NCI-H128 (cell line): ENCODE measurements around the gene OSBPL1A.

Source experiments
- DNase-seq: peaks from one replicate; lab custom pipeline; 2025; ENCODE audit not compliant: unreplicated experiment; lab: John Stamatoyannopoulos, UW

OSBPL1A gene

DNA sequence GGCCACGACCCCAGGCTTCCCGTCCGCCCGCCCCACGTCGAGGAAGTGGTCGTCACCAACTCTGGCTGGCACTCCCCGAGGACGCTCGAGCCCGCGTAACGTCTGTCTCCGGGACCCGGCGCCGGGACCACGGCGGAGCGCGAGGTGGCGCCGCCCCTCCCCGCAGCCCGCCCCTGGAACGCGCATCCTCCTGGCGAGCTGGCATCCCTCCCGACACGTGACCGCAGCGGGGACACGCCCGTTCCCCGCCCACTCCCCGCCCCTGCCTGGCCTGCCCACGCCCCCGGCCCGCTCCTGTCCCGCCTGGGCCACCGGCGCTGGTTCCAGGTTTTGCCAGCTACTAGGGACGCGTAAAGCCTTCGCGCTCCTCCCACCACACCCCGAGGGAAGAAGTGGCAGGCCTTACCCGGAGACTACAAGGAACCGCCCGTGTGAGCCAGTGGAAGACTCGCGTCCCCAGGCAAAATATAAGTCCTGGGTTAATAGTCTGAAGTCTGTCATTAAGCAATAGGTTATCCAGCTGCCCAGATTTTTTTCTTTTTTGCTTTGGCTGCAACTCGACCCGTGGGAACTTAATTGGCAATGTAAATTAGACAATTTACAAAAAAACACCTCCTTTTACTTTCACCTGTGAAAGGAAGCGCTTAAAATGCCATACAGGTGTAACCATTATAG lies at the start of gene OSBPL1A:
OSBPL1A (minus strand) TSS at position 131 of the 675 bp plus-strand sequence. CDS start 20,291 bp downstream, outside the sequence.
- DNase-seq = peak; percentile 94

DNA sequence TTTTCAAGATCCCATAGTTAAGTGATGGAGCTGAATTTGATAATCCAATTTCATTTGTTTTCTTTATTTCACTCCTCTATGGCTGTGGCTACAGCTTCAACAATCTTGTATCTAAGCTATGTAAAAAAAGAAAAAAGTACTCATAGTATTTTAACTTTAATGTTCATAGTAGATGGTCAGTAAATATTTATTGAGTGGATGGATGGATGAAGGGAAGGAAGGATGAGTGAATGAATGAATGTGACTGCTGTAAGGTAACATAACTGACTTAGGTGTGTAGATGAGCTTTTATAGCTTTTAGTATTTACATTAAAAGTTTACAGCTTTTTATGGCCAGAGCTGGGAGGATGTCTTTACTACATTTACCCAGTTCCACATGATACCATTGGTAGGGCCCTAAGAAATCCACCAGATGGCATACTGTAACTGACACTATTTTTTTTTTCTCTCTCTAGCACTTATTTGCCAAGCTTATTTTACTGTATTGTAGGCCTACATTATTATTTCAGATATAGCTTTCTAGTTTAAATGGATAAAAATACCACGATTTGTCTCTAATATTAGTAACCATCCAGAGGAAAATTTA lies 49.4 kb upstream of the OSBPL1A start:
- DNase-seq = no peak

DNA sequence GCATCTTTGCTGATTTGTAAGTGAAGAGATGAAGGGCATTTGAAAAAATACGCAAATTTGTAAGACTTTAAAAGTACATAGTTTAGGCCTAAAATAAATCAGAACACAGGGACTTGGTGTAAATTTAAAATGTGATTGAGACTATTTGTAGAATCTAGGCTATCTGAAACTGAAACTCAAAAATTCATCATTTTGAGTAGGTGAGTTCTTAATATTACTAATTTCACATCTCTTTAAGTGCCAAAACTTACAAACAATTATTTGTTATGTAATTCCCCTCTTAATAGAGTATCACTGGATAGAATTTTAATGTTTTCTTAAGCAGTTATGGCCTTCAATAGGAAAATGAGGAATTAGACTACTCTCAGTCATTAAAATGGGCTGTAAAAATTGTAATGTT lies 48.8 kb upstream of the OSBPL1A start:
- no peak for DNase-seq

DNA sequence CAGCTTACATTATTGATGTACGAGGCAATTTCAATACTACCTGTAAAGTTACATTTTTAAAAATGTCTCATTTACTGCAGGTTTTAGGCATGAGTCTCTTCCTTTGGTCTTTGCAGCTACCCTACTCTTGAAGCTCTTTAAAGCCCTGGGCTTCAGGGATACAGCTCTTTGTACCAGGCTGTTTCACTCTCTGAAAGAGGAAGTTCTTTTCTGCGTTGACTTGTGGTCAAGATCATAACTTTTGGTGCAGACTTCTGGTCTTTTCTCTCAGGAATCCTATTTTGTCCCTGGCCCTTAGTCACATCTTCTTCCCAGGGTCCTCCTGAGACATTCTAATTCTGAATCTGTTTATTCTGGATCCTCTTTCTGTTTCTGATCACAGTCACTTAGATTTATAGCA lies 46.2 kb upstream of the OSBPL1A start:
- DNase-seq = no peak

DNA sequence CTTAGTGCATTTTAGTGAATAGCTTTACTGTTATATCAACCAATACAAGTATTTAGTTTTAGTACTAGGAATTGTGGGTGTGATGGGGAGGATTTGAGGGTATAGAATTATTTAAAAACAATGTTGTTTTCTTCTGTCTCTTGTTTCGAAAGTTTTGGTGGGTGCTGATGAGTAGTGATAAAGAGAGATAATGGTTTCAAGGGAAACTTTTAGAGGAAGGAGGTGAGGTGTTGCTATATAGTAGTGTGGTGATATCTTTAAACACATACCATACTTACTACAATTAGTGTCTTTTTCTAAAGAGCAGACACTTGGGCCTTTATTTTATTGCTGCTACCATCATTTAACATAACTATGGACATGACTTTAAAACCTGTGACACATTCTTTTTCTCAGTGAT lies 39.3 kb upstream of the OSBPL1A start:
- DNase-seq = no peak

DNA sequence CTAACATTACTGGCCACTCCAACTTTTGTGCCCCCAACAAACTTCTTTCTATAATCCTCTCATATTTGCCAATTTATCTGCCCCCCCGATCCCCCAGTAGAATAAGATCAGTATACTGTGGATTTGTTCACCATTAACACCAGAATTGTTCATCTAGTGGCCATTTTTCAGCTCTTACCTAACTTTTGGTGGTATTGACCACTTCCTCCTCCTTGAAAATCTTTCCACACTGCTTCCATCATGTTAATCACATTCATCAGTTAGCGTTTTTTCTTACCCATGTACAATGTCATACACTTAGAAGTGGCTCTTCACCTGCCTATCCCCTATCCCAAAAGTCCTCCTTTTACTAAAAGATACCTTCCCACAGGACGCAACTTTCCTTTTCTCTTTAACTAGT lies 35.0 kb upstream of the OSBPL1A start:
- no peak for DNase-seq

DNA sequence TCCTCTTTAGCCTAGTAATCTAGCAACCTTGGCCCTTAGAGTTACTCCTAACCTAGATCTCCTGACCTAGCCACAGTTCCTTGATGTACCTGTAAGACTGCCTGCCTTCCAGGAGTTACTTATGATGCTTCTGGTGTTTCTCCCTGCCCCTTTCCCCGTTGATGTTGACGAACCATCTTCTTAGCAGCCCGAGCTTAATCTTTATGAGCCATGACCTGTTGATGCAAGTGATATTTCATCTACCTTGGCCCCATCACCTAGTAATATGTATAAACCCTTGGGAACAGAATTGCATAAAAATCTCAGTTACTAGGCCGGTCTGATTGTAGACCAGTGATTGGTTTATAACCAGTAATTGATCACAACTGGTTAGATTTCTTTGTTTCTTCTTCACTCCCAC lies 31.6 kb upstream of the OSBPL1A start:
- no peak for DNase-seq

DNA sequence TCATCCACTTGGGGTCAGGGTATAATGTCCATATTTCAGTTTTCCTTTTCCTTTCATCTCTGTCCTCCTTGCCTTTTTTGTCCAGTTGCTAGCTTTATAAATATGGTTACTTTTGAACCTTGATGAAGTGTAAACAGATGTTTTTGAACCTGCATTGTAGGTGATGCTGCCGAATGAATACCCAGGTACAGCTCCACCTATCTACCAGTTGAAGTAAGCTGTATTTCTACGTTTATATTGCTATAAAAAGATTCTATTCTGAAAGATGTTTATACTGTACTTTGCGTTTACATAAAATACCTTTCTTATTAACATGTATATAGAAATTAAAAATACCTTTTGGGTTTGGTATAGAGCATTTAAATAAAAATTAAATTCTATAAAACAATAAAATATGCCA lies 31.1 kb upstream of the OSBPL1A start:
- no peak for DNase-seq

DNA sequence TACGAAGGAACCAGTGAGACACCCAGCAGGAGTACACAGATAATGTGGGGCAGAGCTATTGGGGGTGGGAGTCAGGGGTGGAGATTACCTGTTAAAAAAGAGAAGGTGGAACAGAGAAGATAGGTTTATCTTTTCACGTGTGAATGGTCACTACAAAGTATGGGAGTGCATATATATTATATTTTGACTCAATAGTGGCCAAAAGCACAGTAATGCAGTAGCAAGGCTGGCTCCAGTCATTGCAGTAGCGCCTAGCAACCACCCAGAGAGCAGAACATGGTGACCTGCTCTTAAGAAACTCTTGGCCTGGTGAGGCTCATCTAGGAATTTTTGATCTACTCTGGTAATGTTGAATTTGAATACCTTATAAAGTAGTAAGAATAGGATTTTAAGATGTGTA lies 29.9 kb upstream of the OSBPL1A start:
- no peak for DNase-seq

DNA sequence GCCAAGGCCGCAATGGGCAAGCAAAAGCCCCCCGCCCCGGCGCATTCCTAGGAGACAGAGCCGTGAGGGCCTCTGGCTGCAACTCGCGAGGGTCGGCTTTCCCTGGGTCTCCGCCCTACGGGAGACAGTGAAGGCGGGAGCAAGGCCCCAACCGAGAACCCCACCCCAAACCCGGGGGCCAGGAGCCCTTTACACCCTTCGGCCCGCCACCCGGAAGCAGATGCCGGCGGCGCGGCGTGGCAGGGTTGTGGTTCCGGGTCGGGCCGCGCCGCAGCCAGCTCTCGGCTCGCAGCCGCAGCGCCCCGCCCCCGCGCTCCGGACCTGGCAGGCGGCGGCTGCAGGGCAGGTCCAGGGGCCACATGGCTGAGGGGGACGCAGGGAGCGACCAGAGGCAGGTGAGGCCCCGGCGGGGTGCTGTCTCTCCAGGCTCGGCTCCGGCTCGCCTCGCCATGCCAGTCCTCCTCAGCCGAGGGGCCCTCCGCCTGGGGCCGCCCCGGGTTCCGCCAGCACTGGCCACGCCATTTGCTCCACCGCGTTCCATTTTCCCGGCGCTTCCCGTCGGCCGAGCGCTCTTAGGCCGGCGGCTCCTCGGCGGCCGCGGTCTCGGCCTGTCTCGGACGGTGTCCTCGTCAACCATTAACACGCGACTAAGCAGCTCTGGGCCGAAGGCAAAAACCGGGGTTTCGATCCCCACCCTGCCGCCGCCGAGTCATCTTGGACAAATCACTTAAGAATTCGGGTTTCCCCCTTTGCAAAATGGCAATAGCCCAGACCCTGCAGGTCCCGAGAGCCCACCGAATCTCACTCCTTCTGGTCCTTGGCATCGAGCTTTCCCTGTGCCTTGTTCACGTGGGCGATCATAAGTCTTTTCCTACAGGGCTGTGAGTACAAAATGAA lies 29.0 kb upstream of the OSBPL1A start, which contains the start of gene IMPACT:
IMPACT (plus strand) TSS at position 273 of the 897 bp plus-strand sequence; CDS start at position 360, 87 bp downstream.
- no peak for DNase-seq

DNA sequence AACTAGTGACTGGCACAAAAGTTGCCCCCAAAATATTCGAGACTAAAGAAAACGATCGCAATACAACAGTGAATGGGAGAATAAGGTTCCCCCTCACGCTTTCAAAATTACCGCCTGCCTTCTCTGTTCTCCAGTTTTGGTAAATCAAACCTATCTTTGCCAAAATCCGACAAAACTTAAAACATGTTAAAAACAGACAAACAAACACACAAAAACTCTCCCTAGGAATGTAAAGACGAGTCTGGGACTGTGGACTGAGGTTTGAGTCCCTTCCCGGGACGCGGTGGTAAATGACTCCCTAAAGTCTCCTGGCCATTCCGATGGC lies 28.4 kb upstream of the OSBPL1A start:
- no peak for DNase-seq

DNA sequence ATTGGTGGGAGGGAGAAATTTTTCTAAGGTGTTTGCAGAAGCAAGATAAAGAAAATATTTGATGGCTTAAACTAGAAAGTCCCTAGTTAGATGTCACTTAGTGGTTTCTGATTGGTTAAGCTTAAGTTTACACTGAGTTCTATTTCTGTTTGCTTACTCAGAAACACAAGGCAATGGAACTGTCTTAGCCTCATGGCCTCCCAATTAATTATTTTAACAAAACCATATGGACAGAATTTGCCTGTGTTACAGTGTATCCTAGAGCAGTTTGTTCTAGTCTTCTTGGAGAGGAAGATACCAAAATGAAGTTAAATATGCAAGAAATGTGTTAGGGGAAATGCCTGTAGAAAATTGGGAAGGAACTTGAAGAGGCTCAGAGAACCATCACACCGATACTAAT lies 24.2 kb upstream of the OSBPL1A start:
- no peak for DNase-seq

DNA sequence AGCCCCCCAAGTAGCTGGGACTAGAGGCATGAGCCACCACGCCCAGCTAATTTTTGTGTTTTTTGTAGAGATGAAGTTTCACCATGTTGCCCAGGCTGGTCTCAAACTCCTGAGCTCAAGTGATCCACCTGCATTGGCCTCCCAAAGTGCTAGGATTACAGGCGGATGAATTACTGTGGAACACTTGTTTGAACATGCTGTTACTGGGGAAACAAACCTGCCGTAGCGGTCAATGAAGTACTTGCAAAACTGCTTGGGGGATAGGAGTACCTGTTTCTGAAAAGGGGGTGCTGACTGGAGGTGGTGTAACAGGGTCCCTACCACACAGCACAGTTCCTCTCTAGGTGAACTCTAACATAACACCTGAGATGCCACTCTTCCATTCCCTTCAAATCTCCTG lies 22.9 kb upstream of the OSBPL1A start:
- no peak for DNase-seq

DNA sequence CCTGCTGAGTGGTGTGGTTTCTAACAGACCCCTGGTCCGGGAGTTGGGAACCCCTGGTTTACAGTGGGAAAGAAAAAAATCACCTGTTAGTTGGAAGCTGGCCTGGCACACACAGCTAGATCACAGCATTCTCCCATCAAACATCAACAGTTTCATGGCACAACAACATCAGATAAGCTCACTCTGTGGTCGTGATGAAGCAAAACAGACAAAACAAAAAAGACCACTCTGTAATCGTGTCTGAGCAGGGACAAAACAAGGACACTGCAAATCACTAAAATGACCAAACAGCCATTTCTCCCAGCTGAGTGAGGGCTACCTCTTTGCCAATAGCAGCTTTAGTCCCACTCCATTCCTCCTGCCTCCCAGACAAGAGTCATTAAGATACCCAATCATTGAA lies 19.9 kb upstream of the OSBPL1A start:
- DNase-seq = no peak

DNA sequence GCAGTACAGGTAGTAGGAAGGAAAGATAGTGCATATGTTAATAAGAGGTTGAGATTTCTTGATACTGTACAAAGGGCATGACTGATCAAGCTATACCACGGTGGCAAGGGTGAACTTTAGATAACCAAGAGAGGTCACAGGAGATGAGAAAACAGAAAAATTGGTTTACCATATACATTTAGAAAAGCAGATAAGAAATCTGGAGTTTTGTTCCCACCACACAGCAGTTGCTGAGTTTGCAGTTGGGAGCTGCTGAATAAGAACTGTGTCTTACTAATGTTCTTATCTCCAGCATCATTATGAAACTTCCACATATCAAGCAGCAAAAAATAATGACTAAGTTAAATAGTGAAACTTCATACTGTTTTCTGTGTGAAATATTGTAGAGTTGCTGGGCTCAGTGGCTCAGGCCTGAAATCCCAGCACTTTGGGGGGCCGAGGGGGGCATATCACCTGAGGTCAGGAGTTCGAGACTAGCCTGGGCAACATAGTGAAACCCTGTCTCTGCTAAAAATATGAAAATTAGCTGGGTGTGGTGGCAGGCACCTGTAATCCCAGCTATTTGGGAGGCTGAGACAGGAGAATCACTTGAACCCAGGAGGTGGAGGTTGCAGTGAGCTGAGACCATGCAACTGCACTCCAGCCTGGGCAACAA lies 16.9 kb upstream of the OSBPL1A start:
- no peak for DNase-seq

DNA sequence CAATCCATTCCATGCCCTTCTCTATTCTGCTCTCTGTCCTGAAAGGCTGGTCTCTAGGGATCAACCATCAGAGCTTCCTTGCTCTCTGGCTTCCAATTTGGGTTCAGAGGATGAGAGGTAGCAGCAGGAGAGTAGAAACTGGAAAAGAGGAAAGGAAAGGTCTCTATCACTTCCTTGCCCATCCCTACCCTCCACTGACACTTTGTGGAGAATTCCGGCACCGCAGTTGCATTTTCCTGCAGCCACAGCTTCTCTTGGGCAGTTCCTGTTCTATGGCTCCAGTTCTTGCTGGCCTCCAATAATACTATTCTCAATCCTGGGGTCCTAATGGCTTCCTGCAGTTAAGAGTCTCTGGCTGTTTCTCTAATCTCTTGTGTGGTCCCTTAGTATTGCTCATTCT lies 15.5 kb upstream of the OSBPL1A start:
- DNase-seq = no peak

DNA sequence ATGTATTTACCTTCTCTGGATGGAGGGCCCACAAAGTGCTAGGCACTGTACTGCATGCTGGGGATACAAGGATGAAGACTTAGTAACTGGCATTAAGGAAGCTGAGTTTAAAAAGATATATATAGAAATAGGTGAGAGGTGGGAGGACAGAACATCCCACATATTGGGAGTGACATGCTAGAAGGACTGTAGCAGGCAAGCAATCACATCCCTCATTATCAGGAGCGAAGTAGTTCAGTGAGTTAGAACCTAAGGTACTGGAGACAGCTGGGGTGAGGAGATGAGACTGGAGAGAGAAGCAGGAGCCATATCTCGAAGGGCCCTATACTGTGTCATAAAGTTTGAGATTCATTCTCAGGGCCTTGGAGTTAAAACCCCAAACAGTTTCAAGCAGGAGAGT lies 10.9 kb upstream of the OSBPL1A start:
- DNase-seq = no peak

DNA sequence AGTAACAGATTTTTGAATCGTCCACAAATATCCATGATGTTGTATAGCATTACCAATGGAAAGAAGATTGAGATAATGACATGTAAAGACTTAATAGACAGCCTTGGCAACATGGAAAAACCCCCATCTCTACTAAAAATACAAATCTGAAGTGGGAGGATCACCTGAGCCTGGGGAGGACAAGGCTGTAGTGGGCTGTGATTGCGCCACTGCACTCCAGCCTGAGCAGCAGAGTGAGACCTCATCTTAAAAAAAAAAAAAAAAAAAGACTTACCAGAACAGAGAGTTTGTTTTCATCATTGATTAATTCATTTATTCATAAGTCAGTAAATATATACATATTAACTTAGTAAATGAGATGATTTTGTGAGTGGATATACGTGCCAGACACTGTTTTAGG lies 7.0 kb upstream of the OSBPL1A start:
- no peak for DNase-seq

DNA sequence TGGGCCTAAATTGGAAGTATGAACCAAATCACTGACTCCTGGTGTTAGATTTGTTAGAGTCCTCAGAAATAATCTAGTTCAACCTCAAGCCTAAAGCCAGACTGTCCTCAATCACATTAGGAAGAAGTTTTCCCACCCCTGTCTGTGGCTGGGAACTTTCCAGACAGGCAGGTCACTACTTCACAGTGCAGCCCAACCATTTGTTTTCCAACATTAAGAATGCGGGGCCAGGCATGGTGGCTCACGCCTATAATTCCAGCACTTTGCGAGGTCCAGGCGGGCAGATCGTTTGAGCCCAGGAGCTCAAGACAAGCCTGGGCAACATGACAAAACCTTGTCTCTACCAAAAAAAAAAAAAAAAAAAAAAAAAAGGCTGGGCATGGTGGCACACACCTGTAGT lies 5.5 kb upstream of the OSBPL1A start:
- DNase-seq = no peak

DNA sequence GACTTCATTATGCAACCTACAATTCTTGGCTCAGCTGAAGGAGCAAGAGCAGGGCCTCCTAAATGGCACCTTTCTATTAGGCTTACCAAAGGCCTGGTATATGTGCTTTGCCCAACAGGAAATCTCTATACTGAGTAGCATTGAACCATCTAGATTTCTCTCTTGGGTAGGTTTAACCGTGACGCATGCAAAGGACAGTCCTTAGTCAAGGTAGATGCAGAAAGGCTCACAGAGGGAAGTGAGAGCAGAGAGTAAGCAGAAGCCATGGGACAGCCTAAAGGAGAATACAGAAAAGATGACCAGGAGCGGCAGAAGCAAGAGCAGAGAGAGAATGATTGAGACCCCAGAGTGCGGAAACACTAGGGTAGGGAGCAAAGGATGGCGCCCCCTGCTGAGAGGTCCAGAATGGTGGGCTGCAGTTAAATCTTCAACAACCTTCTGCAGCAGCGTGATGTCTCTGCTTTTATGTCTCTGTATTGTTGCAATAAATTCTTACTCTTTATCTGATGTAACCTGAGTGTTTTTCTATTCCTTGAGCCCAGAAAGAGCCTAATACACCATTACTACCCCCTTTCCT lies 4.7 kb upstream of the OSBPL1A start:
- no peak for DNase-seq

DNA sequence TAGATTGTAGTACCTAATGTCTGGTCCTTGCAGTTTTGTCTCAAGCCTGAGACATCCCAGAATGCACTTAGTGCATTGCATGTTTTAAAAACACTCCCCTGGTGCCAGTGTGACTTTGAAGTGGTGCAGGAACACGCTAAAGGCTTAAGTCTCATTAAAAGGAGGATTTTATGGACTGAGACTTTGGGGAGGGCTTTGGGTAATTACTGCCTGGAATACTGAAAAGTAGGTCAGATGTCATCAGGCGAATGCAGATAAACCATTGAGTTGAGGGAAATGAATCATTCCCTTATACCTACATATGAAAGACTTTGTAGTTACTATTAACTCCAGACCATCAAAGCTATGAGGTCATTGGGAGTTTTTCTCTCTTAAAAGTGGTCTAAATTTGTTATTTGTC lies 3.0 kb upstream of the OSBPL1A start:
- DNase-seq = no peak
